ENCODE data around the gene LPIN3.

DNA sequence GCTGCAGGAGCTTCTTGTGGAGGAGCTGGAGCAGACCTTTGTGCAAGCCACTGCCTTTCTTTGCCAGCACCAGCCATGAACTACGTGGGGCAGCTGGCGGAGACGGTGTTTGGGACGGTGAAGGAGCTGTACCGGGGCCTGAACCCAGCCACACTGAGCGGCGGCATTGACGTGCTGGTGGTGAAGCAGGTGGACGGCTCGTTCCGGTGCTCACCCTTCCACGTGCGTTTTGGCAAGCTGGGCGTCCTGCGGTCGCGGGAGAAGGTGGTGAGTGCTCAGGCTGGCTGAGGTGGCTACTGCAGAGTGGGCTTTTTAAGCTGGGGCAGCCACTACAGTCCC, 5.1 kb downstream of the LPIN3 start:
- TF ChIP-seq, protein P1, sequence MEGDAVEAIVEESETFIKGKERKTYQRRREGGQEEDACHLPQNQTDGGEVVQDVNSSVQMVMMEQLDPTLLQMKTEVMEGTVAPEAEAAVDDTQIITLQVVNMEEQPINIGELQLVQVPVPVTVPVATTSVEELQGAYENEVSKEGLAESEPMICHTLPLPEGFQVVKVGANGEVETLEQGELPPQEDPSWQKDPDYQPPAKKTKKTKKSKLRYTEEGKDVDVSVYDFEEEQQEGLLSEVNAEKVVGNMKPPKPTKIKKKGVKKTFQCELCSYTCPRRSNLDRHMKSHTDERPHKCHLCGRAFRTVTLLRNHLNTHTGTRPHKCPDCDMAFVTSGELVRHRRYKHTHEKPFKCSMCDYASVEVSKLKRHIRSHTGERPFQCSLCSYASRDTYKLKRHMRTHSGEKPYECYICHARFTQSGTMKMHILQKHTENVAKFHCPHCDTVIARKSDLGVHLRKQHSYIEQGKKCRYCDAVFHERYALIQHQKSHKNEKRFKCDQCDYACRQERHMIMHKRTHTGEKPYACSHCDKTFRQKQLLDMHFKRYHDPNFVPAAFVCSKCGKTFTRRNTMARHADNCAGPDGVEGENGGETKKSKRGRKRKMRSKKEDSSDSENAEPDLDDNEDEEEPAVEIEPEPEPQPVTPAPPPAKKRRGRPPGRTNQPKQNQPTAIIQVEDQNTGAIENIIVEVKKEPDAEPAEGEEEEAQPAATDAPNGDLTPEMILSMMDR (conservative IDR thresholded peaks at IDR 0.05 in 1 of 2, IDR thresholded peaks at IDR 0.05 in 1 of 2; ENCODE audit: extremely low read depth in 1 of 2, insufficient read depth in 1 of 2, low read depth in 1 of 2, low read length in 2 of 2) = no peak
- TF ChIP-seq EZH2 (IDR thresholded peaks at IDR 0.05; ENCODE audit: borderline replicate concordance, low read length) = no peak

All from mammary epithelial cell (primary cell).